GM19452 (cell line): ENCODE results near the gene WNT1.

Source experiments
- ATAC-seq: cut with Tn5 transposase; IDR thresholded peaks from one replicate; pipeline ENCODE4 v1.9.1; 2021; ENCODE audit not compliant: unreplicated experiment

WNT1 gene

DNA sequence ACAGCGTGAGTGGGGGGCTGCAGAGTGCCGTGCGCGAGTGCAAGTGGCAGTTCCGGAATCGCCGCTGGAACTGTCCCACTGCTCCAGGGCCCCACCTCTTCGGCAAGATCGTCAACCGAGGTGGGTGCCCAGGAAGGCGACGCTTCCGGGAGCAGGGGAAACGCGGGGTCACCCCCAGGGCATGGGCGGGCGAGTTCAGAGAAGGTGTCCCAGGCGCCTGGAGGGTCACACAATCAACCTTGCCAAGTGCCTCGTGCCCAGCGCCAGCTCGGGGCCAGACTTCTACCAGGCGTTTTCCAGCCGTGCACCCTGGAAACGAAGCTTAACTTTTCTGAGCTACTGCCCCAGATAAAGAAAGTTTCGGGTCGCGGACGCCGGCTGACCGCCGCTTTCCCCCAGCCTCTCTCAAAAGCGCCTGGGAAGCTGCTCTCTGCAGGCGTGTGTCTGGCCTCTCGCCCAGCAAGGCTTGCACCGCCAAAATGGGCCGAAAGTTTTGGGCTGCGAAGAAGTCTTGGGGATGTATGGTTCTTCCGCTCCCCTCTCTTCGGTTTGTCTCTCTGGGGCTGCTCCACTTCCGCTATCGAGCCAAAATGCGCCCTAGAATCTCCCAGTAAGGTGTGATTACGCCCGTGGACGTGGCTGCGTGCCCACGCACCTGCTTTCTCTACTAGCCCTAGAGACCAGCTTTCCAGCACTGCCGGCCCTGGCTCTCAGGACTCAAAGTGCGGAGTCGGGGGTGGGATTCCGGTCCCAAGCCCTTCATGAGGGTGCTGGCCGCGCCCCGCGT lies 1.7 kb downstream of the WNT1 start:
- no peak for ATAC-seq

DNA sequence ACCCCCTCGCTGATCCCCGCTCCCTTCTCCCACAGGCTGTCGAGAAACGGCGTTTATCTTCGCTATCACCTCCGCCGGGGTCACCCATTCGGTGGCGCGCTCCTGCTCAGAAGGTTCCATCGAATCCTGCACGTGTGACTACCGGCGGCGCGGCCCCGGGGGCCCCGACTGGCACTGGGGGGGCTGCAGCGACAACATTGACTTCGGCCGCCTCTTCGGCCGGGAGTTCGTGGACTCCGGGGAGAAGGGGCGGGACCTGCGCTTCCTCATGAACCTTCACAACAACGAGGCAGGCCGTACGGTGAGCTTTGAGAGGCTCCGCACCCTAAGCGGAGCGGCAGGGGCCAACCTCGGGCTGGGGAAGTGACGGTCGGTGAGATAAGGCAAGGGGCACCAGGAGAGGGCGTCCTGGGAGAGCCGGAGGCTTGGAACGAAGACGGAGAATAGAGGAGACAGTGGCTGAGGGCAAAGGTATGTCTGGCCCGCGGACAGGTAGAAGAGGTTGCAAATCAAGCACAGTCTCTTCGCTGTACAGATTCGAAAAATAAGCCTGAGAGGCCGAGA lies 2.3 kb downstream of the WNT1 start:
- ATAC-seq = no peak

DNA sequence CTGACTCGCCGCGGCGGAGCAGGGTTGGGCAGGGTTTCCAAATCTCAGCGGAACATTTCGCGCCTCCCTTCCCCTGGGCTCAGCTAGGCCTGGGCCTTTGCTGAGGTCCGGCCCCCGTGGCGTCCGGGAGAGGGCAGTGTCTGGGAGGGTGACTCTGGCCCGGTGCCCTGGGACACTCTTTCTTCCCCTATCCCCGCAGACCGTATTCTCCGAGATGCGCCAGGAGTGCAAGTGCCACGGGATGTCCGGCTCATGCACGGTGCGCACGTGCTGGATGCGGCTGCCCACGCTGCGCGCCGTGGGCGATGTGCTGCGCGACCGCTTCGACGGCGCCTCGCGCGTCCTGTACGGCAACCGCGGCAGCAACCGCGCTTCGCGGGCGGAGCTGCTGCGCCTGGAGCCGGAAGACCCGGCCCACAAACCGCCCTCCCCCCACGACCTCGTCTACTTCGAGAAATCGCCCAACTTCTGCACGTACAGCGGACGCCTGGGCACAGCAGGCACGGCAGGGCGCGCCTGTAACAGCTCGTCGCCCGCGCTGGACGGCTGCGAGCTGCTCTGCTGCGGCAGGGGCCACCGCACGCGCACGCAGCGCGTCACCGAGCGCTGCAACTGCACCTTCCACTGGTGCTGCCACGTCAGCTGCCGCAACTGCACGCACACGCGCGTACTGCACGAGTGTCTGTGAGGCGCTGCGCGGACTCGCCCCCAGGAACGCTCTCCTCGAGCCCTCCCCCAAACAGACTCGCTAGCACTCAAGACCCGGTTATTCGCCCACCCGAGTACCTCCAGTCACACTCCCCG lies 3.0 kb downstream of the WNT1 start:
- no peak for ATAC-seq

DNA sequence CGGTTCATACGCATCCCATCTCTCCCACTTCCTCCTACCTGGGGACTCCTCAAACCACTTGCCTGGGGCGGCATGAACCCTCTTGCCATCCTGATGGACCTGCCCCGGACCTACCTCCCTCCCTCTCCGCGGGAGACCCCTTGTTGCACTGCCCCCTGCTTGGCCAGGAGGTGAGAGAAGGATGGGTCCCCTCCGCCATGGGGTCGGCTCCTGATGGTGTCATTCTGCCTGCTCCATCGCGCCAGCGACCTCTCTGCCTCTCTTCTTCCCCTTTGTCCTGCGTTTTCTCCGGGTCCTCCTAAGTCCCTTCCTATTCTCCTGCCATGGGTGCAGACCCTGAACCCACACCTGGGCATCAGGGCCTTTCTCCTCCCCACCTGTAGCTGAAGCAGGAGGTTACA lies 3.6 kb downstream of the WNT1 start:
- no peak for ATAC-seq

DNA sequence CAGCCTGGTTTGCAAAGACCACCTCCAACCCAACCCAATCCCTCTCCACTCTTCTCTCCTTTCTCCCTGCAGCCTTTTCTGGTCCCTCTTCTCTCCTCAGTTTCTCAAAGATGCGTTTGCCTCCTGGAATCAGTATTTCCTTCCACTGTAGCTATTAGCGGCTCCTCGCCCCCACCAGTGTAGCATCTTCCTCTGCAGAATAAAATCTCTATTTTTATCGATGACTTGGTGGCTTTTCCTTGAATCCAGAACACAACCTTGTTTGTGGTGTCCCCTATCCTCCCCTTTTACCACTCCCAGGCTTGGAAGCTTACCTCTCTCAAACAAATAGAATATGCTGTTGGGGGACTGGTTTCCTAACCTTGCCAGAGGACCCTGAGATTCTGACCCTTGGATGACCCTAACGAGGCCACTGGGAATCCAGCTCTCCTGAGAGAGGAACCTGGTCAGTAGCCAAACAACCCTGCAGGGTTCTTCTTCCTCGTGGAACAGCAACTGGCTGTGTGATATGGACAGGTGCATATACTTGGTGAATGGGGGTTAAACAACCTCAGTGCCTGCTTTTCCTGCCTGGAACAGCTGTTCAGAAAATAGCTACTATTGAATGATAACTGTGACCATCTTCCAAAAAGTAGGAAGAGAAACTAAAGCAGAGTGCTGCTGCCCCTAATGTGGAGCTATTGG lies 4.4 kb downstream of the WNT1 start:
- no peak for ATAC-seq

DNA sequence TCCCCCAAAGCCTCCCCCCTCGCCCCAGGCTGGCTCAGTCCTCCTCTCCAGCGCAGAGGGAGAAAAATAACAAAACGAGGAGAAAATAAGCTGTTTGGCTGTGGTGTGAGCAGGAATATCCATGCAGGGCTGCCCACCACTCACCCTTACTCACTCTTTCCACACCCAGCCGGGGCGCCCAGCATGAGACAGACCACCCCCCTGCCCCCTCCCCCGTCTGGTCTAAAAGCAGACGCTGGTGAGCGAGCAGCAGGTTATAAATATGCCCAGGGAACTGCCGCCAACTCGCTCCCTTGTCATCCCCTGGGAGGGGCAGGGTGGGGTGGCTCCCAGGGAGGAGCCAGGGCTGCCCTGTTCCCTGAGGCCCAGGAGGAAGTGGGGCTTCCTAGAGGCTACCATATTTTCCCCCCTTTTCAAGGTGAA lies 7.4 kb downstream of the WNT1 start:
- no peak for ATAC-seq

DNA sequence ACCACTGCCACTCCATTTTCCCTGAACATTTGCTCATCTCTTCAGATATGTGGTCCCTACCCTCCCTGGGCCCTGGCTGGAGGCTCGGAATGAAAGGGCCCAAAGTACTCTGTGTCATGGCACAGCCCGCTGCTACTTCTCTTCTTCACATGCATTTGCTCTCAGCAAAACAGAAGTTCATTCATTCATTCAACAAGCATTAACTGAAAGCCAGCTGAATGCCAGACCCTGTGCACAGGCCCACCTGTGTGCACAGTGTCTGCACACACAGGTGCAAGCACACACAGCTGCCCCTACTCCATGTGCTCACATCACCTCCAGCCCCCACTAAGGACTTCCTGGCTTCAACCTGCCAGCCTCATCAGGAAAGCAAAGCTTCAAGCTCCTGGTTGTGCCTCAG lies 7.8 kb downstream of the WNT1 start:
- no peak for ATAC-seq

DNA sequence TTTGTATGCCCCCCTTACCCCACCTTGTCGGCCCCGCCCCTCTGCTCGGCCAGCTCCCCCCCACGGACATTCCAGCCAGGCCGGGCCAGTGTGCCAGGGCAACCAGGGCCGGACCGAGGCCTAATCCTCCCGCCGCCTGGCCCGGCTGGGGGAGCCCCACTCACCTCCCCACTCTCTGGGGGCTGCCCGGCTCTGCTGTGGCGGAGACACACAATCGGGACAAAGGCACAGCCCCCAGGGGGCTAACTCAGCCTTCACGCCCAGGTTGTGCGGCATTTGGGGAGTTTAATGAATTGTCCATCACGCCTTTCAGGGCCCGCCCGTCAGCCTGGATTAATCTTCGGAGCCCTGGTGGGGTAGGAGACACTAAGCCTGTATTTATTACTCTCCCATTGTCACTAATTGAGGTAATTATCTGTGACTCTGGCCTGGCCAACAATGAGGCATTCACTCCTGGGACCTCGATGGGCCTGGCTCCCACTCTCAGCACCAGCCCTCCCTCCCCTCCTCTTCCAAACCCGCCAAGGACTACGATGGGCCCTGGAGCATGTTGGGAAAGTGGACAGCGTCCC lies 8.7 kb downstream of the WNT1 start:
- no peak for ATAC-seq

DNA sequence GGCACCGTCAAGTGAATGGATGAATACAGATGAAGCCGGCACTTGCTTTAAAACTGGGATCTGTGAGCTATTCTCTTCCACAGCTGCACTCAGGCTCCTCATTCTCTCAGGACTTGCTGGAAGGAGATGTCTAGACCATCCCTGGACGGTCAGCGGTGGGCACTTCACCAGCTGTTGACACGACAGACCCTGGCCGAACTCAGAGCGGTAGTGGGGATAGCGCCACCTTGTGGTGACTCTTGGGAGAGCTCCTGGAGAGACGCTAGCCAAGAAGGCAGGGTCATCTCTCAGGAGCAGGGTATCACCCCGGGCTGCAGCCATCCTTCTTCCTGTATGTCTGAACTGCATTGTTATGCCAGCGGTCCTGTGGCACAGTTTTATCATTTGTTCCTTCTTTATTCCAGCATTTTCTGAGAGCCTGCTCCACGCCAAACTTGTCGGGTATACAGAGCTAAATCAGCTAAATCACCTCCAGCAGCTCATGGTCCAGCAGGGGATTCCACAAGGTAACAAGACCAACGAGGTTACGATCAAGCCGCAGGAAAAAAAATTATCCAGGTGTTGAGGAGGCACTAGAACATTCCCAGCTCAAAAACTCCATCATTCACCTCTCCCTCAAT lies 10.0 kb downstream of the WNT1 start:
- peak; percentile 58 for ATAC-seq

DNA sequence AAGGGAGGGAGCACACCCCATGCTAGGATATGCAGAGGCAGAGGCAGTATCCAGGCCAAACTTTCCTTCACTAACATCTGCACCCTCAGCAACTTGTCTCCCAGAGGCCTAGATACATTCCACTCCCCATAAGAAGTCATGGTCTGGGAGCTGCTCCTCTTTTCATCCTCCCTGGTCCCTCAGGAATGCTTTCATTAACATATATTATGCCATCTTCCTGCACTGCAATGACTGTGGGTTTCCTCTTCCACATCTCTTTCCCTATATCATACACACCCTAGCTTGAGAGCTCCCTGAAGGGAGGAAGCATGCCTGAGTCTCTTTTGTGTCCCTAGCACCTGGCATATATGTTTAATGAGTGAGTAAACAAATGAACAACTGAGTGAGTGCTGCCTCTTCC lies 12.4 kb downstream of the WNT1 start:
- no peak for ATAC-seq

DNA sequence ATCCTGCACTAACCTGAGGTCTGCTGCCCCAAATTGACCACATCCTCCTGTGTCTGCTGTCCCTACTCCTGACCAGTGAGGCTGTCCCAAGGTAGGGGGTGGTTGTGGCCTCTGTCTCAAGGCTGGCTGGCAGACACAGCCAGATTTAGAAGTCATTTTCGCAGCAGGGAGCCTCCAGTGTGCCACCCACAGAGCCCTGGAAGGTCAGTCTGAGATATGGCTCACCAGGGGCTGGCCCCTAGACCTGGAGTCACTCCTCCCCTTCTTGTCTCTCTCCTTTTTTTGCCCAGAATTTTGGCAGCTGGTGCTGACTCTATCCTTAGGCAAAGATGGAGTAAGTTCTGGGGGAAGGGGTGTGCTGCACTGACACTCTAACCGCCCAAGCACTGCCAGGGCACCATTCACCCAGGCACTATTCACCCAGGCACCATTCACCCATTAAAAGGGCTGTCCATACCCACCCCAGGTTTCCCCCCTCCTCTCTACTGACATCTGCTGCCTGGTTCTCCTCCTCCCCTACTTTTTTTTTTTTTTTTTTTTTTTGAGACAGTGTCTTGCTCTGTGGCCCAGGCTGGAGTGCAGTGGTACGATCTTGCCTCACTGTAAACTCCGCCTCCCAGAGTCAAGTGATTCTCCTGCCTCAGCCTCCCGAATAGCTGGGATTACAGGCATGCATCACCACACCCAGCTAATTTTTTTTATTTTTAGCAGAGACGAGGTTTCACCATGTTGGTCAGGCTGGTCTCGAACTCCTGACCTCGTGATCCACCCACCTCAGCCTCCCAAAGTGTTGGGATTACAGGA lies 13.3 kb downstream of the WNT1 start:
- no peak for ATAC-seq

DNA sequence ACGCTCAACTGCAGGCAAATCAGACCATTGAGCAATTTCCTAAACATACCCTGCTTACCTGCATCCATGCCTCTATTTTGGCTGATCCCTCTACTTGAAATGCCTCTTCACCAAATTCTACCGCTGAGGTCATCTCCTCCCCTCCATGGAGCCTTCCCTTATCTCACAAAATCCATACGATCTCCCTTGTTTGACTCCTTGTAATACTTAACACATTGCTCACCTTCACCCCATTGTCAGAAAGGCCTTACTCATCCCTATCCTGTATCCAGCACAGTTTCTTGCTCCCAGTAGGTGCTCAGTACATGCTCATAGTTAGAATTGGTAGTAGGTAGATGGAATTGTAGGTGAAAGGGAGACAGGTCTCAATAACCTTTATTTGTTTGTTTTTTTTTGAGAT lies 15.7 kb downstream of the WNT1 start:
- ATAC-seq = no peak

DNA sequence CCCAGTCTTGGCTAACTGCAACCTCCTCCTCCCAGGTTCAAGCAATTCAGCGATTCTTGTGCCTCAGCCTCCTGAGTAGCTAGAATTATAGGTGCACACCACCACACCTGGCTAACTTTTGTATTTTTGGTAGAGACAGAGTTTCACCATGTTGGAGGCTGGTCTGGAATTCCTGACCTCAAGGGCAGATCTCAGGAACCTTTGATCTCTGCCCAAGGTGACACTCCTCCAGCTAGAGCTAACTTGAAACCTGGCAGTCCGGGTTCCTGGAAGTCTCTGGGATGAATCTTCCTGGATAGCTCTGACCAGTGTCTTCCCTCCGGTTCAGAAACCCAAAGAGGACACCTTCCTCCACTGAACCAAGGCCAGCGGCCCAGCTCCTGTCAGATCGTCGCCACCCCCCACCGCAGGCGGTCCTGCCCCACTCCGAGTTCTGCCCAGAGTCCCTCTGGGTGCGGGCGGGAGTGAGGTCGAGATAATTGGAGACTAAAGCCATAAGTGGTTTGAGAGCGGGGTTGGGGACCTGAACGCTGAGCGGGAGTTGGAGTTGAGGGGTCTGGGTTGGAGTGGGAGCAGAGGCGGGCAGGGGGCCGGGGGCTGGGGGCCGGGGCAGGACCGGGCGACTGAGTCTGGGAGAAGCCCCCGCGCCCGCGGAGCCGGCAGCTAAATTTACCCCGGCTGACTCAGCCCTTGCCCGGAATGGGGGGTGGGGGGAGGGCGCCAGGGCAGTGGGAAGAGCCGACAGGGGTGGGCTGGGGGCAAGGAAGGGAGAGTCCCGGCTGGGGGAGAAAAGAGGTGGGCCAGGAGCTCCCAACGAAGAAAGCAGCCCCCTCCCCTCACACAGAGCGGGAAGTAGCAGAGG lies 16.3 kb downstream of the WNT1 start:
- ATAC-seq = no peak

DNA sequence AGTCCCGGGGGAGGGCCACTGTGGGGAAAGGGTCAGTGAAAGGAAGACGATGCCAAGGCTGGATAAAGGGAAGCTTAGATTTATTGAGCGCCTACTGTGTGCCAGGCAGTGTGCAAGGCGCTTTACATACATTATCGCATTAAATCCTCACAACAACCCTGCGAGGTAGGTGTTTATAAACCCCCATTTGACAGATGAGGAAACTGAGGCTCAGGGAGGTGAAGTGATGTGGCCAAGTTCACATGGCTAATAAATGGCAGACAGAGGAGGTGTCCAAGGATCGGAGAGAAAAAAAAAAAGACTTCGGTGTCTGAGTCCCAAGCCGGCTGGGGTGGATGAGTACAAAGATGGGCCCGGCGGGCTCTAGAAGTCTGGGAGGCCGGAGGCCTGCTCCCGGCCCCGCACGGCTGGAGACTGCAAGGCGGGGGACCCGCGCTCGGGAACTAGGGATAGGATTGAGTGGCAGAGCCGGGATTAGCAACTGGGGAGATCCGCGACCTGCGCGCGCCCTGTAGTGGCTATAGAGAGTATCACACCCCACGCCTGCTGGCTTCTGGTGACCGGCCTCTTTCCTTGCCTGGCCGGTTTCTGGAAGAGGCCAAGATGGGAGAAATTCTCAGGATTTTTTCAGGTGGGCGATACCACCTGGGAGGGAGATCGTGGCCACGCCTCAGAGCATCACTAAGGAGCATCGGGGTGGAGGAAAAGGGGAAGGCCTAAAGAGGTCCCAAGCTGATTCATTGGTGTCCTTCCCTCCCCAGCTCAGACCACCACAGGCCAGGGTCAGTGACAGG lies 17.2 kb downstream of the WNT1 start:
- ATAC-seq = no peak

DNA sequence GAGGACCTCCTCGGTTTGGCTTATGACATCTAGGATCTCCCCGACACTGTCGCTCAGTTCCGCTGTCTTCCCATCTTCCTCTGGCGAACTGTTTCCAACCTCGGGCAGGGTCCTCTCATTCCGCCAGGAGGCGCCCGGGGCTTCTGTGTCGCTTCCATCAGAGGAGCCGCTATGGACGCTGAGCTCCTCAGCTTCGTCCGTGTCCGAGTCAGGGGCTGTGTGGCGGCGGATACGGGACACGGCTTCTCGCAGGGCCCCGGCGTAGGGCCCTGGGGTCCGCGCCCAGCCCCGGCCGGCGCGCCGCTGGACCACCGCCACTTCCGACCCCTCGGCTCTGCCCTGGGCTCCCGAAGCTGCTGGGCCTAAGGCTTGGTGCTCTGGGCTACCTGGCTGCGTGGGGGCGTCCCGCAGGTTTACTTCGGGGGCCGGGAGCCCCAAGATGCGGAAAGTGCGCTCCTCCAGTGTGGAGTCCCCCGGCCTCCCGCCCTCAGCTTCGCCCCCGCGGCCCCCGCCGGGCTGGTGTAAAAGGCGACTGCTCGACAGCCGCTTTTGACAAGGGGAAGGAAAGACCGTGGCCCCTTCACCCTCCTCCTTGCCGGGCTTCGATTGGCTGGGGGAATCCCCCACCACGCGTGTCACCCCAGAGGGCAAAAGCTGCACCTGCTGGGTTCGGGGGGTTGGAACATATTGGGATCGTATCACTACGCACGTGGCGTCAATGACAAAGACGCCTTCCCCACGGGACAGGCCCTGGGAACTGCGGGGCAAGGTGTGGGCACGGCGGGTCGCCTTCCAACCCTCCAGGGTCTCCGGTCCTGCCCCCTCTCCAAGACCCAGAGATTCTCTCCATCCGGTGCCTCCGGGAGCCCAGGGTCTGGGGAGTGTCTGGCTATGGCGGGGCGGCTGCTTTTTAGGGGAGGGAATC lies 18.9 kb downstream of the WNT1 start:
- no peak for ATAC-seq

DNA sequence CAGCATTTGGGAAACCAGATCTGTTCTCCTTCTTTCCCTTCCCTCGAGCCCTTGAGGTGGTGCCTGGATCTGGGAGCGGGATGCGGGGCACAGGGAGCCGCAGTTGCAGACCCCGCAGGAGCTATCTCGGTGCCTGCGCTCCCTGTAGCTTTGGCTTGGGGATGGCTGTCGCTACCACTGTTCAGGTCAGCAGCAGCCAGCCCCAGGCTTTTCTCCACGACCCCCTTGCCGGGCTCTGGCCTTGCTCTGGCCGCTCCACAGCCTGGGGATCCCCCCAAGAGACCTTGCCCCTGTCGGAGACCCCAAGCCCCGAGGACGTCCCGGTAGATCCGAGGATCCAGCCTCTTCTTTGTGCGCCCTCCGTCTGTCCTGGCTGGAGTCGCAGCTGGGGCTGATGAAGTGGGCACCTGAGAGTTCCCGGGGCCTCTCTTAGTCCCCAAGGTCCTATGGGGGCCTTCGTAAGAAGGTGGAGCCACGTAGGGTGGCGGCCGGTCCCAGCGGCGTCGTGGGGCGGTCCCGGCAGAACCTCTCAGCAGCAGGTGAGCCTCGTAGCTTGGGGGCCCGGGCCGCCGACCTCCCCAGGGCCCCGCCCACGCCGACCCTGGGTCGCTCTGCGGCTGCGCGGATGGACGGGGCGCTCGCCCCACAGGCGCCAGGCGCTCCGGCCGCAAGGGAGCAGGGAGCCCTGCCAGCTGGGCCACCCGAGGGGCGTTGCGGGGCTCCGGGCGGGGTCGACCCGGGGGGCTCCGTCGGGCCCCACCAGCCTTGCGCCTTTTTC lies 19.8 kb downstream of the WNT1 start:
- peak; percentile 38 for ATAC-seq
